NCI-H187 treated with DMSO at 0.1 percent for 48 hours (cell line): ENCODE data around the gene CACNA1F.

ENCODE experiments used
- DNase-seq: peaks from one replicate; lab custom pipeline; 2025; lab: John Stamatoyannopoulos, UW

Gene CACNA1F

DNA sequence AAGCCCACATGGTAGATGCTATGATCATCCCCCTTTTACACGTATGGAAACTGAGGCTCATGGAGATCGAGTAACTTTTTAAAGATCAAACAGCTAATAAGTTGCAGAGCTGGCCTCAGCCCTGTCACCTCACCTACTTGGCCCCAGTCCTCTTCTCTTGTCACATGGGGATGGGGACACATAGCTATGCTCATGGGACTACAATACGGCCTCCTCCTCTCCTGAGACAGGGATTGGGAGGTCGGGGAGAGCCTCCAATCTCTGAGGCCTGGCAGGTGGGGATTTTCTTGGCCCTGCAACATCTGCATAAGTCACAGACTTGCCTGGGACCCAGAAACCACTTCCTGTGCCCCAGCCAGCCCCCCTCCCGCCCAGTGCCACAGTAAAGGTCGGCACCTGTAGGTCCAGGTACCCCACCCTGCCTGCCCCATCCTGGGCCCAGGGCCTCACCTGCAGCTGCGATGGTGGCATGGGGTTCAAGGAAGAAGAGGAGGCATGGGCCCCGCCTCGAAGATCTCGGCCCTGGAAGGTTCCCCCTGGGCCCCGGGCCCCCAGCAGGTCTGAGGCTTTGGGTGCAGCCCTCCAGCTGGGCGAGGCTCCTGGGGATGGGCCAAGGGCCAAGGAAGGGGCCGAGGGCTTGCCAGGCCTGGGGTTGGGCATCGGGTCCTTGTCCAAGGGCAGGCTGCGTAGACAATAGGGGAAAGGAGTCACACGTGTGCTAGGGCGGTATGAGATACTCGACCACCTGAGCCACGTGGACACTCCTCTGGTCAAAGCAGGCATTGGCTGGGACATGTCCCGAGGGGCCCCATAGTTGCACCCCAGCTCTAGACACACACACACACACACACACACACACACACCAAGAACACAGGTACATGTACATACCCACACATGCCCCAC, 25.0 kb upstream of the CACNA1F start:
- DNase-seq, result no peak

GRCh38 chrX:49257074-49257790, 24.1 kb upstream of the CACNA1F start:
- DNase-seq, result no peak

DNA sequence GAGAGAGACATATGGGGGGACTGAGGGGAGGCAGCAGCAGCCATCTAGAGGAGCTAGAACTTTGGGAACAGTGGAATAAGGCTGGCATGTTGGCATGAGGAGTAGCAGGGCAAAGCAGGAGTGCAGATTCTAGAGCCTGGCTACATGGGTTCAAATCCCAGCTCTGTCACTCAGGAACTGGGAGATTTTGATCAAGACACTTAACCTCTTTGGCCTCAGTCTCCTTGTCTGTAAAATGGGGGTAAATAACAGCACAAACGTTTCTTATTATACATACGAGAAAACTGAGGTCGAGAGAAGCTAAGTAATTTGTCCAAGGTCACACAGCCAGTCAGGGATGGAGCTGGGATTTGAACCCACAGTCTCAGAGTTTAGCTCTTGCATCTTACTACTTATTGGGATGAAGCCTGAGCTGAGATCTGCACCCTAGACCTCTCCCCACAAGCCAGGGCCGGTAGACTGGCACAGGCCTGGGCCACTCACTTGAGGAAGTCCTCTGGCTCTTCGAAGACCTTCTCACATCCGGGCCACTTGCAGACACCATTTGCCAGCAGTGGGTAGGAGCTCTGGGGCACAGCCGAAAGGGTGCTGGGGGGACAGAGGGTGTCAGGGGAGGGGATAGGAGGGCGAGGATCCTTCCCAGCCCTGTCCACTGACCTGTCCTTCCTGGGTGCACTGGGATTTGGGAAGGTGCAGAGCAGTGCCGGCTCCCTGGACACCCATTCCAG, 23.3 kb upstream of the CACNA1F start:
- DNase-seq, result no peak

- no peak for DNase-seq
Observed at GRCh38 chrX:49254639-49255038, 21.5 kb upstream of the CACNA1F start.

DNA sequence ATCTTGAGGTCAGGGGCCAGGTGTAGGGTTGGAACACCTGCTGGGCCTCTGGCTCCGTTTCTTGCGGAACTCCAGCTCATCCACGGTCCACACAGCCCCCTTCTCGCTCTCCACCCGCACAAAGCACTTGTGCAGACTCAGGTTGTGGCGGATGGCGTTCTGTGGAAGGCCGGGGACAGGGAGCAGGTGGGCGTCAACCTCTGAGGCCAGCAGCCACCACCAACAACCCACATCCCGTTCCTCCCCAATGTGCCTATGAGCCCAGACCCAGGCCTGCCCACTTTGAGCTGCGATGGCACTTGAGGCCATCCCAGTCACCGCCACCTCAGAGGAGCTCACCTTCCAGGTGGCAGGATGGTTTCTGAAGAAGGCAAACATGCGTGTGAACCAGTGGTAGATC, 18.2 kb upstream of the CACNA1F start:
- no peak for DNase-seq

DNA sequence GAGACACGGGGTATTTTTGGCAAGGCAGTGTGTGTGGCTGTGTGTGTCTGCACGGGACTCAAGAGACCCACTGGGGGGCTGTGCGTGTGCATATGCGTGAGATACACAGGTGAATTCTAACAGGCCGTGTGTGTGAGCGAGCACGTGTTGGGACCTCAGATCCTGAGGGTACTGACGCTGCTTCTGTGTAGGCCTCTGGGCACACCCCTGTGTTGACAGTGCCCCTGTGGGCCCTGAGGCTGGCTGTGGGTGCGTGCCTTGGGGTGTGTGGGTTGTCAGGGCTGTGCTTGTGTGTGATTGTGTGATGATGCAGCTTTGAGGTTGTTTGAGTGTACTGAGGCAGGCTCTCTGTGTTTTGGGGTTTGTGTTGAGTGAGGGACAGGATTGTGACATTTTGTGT, 17.4 kb upstream of the CACNA1F start:
- no peak for DNase-seq

- DNase-seq, result no peak
Observed at GRCh38 chrX:49250066-49250465, 16.9 kb upstream of the CACNA1F start.

- DNase-seq, result no peak
Observed at GRCh38 chrX:49249616-49250015, 16.5 kb upstream of the CACNA1F start.

- DNase-seq, result no peak
Observed at GRCh38 chrX:49249071-49249470, 15.9 kb upstream of the CACNA1F start.

GRCh38 chrX:49247916-49248811, 15.0 kb upstream of the CACNA1F start:
- DNase-seq, result no peak

DNA sequence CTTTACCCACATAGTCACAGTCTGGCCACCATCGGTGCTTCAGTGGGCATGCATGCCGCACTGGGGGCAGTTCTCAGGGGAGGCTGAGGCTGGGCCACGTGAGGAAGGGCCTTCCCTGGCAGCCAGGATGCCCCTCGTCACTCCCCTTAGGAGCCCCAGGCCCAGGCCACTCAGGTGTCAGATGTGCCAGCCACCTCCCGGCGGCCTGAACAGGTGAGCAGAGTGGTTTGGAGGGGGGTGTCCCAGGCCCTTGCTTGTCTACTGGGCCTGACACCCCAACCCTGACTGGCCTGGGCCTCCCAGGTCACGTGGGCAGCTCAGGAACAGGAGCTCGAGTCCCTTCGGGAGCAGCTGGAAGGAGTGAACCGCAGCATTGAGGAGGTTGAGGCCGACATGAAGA, 14.2 kb upstream of the CACNA1F start:
- DNase-seq, result no peak

DNA sequence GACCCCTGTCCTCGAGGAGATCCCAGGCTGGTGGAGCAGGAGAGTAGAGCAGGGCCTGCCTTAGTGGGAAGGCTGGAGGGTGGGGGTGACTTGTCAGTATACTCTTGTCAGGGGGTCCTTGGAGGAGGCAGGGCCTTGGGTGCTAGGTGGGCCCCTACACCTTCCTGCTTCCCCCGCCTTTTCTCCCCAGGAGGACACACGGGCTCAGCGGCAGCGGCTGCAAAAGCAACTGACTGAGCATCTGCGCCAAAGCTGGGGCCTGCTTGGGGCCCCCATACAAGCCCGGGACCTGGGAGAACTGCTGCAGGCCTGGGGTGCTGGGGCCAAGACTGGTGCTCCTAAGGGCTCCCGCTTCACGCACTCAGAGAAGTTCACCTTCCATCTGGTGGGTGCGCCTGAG, 13.4 kb upstream of the CACNA1F start:
- DNase-seq, result no peak

DNA sequence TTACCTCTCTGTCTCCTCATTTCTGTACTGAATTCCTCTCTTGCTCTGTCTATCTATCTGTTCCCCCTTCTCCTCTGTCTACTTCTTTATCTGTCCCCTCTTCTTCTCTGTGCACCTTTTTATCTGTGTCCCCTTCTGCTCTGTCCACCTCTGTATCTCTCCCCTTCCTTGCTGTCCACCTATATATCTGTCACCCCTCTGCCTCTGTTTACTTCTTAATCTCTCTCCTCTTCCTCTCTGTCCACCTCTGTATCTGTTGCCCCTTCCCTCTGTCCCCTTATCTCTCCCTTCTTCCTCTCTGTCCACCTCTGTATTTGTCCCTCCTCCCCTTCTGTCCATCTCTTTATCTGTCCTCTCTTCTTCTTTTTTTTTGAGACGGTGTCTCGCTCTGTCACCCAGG, 11.1 kb upstream of the CACNA1F start:
- no peak for DNase-seq

DNA sequence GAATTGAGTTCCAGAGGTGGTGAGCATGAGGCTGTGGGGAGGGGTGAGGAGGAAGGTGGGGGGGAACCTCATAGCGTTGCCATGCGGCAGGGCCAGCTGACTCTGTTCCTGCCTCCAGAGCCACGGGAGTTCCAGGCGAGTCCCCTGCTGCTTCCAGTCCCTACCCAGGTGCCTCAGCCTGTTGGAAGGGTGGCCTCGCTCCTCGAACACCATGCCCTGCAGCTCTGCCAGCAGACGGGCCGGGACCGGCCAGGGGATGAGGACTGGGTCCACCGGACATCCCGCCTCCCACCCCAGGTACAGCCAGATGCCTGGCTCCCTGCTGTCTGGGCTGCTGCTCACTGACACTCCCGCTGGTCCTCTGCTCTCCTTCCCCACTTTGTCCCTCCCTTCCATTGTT, 10.0 kb upstream of the CACNA1F start:
- DNase-seq, result no peak

GRCh38 chrX:49242545-49243066, 9.5 kb upstream of the CACNA1F start:
- DNase-seq, result no peak

DNA sequence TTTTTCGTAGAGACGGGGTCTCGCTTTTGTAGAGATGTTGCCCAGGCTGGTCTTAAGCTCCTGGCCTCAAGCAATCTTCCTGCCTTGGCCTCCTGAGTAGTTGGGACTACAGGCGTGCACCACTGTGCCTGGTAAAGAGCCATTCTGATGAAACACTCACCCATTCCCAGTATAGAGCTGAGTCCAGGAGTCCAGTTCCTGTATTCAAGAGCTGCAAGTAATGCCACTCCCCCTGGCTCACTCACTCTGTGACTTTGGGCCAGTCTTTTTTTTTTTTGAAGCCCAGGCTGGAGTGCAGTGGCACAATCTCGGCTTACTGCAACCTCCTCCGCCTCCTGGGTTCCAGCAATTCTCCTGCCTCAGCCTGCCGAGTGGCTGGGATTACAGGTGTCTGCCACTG, 5.6 kb upstream of the CACNA1F start:
- DNase-seq, result no peak

GRCh38 chrX:49237060-49237459, 3.9 kb upstream of the CACNA1F start:
- no peak for DNase-seq

GRCh38 chrX:49233887-49234555, 881 bp upstream of the CACNA1F start:
- DNase-seq, result no peak

GRCh38 chrX:49232525-49232924, 615 bp downstream of the CACNA1F start:
- DNase-seq, result no peak

DNA sequence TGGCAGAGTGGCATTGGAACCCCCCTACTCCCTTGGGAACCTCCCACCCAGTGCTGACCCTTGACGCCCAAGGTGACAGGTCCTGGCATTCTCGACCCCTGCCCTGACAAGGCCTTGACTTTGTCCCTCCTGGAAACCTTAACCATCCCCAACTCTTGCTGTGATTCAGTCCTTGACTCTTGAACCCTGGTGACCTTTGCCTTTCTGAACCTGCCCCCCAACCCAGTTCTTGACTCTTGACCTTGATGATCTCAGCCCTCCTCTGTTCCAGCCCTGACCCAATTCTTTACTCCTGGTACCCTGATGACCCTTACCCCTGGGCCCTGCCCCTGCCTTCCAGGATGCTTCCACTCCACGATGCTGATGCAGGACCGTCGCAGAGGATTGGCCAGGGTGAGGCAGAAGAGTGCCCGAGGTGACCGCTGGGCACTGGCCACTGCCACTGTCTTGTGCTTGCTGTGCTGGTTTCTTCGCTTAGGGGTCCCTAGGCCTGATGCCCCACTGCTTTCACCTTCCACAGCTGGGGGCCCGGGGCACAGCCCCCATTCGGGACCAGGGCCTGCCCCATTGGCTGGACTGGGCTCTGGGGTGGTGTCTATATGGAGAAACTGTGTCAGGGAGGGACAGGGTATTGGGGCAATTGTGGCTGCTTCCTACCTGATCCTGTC, 1.7 kb downstream of the CACNA1F start:
- no peak for DNase-seq
